NCI-H1092 treated with DMSO at 0.1 percent for 48 hours (cell line): Measurements from ENCODE around the gene ZNF519.
"Not testable (repeated sequence)": the region's sequence is repeated elsewhere in the genome, so short reads cannot be mapped to it uniquely, and the experiment has no call there.

Experiments used
- DNase-seq: peaks from one replicate; lab custom pipeline; 2025; lab: John Stamatoyannopoulos, UW

The ZNF519 gene

DNA sequence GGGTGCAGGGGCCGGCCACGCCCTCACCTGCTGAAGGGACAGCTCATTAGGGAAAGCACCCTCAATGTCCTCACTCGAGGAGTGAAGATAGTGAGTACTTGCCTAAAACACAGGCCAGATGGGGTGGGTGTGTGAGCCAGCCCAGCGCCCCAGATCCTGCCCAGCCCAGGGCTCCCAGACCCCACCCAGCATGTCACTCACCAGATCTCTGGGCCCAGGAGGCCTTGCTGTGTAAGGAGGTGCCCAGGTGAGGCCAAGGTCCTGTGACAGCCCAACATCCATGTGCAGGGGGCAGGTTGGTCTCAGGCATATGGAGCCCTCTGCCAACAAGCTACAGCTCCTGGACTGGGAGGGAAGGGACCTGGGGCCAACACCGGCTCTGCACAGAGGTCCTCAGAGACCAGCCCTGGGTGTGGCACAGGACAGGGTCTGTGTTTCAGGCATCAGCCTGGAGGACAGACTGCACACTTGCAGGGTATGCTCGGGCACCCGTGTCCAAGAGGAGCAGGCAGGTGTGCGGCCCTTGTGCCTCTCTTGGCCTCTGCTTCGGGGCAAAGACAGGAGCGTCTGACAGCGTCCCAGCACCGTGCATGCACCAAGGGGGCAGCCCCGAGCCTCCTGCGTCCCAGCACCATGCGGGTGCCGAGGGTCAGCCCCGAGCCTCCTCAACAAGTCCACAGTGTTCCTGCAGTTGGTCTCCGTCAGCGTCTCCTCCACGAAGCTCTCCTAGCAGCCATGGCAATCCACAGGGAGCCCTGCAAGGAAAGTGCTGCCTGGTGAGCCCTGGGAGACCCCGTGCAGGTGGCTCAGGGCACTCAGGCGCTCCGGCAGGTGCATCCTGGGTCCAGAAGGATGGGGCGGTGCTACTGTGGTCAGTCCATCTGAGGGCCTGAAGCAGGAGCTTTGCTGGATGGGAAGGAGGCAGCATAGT, 16.0 kb upstream of the ZNF519 start:
- not testable (repeated sequence) for DNase-seq

DNA sequence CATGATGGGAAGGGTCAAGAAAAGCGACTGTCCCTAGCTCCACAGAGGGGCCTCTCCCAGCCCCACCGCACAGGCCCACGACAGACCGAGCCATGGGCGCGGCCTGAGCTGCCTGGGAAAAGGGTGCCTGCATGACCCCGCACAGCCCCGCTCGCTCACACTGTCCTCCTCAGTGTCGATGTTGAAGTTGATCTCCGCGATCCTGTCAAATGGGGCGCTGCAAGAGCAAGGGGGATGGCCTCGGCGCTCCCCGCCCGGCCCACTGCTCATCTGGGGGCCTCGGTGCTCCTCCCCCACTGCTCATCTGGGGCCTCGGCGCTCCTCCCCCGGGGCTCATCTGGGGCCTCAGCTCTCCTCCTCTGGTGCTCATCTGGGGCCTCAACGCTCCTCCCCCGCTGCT, 14.5 kb upstream of the ZNF519 start:
- DNase-seq, result not testable (repeated sequence)

DNA sequence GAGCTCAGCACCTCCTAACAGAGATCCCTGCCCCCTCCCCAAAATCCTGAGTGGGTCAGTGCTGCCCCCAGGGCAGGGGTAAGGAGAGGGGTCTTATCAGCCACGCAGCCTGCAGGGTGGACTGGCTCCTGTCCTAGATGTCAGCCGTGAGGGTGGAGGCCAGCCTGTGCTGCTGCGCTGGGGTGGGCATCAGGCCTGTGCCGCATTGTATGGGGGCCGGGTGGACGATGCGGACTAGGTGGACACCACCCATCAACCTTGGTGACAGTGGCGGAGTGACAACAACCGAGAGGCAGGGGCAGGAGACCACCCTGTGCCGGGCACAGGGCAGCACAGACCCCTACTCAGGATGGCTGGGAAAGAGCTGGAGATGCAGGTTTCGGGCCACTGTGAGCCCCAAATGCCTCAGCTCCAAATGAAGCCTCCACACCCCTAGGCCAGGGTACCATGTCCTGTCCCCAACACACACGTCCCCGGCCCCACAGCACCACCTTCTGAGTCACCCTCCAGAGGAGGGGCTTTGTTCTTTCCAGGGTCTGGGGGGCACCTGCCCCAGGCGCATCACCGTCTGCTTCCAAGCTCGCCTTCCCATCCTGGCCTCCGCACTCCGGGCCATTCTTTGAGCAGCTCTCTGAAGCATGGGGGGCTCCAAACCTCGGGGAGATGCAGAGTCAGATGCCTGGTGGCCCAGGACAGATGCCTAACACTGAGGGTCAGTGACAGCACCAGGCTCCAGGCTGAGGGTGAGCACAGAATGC, 13.5 kb upstream of the ZNF519 start:
- not testable (repeated sequence) for DNase-seq

DNA sequence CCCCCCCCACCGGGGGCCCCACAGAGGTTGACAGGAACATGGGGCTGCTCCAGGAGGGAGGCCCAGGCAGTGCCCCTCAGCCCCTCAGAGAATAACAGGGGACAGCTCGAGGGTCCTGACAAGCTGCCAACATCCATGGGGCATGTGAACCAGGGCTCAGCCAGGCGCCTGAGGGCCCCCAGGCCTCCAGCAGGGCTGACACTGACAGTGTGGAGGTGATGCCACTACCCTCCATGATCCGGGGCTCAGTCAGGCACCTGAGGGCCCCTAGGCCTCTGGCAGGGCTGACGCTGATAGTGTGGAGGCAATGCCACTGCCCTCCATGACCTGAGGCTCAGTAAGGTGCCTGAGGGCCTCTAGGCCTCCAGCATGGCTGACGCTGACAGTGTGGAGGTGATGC, 12.8 kb upstream of the ZNF519 start:
- DNase-seq, result not testable (repeated sequence)

DNA sequence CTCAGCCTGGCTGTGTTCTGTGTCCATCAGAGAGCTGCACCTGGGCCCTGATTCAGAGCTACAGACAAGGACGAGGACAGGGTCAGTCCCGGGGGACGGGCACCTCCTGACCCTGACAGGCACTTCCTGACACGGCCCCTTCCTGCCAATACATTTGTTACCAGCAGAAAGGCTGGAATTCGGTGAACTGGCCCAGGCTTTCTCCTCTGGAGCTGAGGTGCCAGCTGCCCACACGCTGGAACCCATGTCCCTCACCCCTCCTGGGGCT, 12.3 kb upstream of the ZNF519 start:
- DNase-seq, result no peak

DNA sequence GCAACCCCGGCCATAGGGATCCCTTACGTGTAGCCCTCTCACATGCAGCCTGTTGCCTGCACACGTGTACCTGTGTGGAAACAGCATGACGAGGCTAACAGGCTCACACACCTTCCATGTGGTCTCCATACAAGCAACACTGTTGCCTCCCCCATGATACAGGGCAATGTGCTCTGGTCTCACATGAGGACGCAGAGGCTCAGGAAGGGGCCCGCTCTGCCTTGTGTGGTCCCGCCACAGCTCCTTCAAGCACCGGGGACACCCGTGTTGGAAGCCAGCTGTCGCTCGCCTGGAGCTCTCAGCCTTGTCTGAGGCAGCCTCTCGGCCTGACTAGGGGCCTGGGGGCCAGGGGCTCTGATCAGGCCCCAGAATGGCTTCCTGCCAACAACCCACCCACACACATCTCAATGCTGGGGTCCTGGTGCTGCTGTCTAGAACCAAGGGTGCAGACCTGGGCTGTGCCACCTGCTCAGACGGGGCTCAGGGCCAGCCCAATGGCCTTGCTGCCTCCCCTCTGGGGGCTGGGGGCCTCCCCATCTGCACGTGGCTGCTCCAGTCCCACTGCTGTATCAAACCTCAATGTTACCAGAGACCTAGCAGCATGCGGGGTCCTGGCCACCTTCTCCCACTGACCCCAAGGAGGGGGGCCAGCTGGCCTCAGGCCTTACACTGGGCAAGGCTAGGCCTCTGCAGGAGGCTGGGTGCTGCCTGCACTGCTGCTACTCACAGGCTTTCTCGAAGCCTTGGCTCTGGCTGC, 11.8 kb upstream of the ZNF519 start:
- DNase-seq, result not testable (repeated sequence)

DNA sequence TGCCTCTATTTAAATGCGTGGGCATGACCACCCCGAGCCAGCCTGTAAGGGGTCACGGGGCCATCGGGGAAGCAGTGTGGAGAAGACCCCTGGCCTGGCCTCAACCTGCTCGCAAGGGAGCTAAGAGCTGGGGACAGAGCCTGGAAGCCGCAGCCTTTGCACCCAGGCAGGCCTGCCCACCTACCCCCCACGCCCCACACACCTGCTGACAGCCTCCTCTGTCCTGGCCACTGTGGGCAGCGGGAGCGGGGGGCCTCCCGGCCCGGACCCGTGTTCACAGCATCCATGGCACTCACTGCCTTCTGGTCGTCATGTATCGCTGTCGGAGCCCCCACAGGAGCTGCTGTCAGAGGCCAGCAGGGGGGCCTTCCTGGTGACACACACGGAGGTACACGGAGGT, 11.2 kb upstream of the ZNF519 start:
- DNase-seq, result not testable (repeated sequence)

DNA sequence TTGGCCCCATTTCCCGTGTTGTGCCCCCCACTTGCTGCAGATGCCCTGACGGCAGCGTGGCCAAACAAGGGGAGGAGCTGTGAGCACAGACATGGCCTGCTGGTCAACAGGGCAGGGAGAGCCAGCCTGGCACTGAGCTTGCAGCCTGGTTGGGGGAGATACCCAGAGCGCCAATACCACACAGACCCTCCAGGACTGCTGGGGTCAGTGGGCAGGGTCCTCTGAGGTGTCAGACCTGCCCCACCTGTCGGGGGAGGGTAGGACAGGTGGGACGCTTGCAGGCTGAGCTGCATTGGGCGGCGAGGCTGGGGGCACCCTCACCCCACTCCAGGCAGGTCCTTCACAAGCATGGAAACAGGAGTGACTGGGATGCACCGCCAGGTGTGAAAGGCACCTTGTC, 9.9 kb upstream of the ZNF519 start:
- not testable (repeated sequence) for DNase-seq

DNA sequence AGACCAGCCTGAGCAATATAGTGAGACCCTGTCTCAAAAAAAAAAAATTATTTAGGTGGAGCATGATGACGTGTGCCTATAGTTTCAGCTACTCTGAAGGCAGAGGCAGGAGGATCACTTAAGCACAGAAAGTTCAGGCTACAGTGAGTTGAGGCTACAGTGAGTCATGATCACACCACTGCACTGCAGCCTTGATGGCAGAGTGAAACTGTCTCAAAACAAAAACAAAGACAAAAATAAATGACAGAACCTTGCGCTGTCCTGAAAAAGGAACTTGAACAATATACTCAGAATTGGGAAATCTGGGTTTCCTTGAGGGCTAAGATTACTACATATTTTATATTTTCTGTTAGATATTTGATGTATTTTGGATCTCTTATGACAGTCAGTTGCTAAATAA, 7.3 kb upstream of the ZNF519 start:
- not testable (repeated sequence) for DNase-seq

DNA sequence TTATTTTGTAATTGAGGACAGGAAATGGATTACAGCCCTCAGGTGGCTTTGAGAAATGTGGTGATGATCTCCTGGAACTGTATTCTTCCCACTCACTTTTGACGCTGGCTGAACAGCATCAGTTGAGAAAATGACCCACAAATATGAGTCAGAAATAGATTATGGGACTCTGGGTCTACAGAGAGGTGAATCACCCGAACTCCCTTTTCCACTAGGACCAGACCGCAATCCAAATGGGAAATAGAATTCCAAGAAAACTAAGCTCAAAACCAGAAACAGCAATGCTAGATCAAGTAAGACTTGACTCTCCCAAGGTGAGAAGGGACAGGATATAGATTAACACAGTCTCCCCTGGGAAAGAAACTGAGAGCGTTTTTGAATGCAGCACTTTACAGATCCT, 5.7 kb upstream of the ZNF519 start:
- not testable (repeated sequence) for DNase-seq

DNA sequence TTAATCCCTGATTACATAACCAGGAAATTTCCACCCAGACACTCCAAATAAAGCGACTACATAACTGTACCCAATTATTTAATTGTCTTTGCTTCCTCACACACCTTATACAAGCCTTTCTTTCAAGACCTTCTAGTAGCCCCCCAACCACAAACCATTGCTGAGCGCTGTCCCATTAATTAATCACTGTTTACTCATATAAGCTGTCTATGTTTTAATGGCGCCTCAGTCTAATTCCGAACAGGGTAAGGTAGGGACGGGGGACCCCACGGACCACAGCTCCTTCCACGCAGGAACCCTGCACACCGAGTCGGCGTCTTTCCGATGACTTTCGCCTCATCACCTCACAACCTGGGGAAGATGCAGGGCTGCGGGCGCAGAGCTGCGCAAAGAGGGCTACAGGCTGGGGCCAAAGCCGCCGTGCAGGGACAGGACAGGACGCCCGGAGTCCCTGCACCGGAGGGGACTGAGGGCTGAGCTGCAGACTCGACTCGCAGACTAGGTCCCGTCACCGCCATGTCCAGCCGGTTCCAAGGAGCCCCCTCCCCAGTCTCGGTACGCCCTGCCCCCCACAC, 452 bp downstream of the ZNF519 start:
- DNase-seq, result not testable (repeated sequence)

DNA sequence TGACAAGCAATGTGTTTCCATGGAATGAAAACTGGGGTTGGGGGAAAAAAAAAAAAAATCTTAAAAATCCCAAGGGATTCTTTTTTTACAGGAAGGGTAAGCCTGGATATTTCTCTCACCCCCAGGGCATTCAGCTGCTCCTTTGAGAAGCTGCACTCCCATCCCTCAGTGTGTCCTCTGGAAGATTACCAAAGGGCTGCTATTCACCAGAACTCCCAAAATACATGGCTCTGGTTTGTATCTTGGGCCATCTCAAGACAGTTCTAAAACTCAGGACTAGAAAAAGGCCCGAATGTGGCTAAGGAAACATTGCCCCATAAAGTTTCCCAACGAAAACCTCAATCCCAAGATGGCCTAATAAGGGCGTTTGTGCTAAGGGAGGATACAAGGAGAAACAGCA, 1.4 kb downstream of the ZNF519 start:
- DNase-seq, result not testable (repeated sequence)

DNA sequence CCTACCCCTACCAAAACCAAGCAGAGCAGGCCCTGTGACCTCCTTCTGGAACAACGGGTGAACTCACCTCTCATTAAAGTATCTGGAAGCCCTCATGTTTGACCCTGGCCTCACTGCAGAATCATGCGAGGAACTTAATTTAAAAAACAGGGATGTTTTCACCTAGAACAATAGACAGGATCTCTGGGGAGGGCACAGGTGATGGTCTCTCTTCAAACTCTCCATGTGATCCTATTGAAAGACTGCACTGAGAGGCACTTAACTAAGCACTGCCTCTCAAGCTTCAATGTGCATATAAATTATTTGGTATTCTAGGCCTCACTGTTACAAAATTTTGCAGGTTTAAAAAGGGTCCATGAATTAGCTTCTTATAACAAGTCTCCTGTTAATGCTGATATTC, 7.5 kb downstream of the ZNF519 start:
- DNase-seq, result no peak

DNA sequence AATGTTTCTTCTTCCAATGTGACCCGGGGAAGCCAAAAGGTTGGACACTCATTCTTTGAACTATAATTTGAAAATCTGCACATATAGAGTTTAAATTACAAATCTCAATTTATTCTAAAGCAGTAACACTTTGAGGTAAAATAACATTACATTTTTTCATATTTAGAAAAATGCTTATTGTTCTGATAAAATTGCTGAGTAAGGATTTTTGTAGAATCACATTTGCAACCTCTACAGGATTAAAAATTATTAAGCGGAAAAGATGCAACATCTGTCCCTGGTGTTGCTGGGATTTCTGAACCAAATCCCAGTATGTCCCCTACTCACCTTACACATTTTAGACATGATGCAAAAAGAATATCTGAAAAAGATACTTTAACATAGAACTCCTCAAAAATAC, 10.1 kb downstream of the ZNF519 start:
- no peak for DNase-seq

DNA sequence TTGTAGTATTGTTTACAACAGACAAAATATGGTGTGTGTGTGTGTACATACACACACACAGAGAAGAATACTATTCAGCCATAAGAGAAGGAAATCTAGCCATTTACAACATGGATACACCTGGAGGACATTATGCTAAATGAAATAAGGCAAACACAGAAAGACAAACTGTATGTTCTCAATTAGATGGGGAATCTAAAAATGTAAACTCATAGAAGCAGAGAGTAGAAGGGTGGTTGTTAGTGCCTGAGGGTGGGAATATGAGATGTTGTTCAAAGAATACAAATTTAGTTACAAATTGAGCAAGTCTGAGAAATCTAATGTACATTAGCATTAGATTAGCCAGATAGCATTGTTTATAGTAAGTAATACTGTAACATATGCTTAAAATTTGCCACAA, 11.3 kb downstream of the ZNF519 start:
- DNase-seq, result no peak

DNA sequence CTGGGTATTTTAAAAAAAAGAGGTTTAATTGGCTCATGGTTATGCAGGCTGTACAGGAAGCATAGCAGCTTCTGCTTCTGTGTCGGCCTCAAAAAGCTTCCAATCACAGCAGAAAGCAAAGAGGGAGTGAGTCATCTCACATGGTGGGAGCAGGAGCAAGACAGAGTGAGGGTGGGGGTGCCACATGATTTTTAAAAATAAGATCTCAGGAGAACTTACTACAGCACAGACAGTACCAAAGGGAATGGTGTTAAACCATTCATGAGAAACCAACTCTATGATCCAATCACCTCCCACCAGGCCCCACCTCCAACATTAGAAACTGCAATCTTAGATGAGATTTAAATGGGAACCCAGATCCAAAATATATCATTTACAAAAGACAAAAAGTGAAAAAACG, 14.6 kb downstream of the ZNF519 start:
- no peak for DNase-seq

DNA sequence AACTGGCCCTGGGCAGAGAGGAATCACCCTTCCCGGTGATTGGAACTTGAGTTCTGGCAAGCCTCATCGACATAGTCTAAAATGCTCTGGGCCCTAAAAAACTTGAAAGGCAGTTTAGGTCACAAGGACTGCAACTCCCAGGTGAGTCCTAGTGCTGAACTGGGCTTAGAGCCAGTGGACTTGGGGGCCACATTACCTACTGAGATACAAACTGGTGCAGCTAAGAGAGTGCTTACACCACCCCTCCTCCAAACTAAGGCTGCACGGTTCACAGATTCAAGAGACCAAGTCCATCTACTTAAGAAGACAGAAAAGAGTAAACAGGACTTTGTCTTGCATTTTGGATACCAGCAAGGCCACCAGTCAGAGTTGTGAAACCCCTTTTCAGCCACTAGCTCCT, 25.3 kb downstream of the ZNF519 start:
- no peak for DNase-seq

DNA sequence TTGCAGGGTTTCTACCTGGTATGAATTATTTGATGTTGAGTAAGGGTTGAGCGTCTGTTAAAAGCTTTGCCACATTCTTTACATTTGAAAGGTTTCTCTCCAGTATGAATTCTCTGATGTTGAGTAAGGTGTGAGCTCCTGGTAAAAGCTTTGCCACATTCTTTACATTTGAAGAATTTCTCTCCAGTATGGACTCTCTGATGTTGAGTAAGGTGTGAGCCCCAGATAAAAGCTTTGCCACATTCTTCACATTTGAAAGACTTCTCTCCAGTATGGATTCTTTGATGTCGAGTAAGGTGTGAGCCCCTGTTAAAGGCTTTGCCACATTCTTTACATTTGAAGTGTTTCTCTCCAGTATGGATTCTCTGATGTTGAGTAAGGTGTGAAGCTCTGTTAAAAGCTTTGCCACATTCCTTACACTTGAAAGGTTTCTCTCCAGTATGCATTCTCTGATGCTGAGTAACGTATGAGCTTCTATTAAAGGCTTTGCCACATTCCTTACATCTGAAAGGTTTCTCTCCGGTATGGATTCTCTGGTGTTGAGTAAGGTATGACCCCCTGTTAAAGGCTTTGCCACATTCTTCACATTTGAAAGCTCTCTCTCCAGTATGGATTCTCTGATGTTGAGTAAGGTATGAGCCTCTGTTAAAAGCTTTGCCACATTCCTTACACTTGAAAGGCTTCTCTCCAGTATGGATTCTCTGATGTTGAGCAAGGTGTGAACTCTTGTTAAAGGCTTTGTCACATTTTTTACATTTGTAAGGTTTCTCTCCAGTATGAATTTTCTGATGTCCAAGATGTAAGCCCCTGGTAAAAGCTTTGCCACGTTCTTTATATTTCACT, 27.1 kb downstream of the ZNF519 start:
- no peak for DNase-seq

DNA sequence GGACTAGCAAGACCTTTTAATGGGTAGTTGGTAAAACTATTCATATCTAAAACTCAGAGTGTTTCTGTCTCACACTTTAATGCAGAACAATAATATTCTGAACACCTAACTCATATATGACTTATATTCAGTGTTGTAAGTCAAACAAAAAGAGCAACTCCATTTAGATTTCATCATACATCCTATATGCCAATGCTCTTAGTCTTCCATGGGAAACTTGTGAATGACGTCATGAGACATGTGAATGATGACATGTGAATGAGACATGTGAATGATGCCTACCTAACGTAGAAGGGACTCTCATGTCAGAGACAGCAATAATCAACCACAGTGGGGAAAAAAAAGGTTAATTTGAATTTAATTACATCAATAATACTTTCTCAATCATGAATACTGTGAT, 28.0 kb downstream of the ZNF519 start:
- no peak for DNase-seq

DNA sequence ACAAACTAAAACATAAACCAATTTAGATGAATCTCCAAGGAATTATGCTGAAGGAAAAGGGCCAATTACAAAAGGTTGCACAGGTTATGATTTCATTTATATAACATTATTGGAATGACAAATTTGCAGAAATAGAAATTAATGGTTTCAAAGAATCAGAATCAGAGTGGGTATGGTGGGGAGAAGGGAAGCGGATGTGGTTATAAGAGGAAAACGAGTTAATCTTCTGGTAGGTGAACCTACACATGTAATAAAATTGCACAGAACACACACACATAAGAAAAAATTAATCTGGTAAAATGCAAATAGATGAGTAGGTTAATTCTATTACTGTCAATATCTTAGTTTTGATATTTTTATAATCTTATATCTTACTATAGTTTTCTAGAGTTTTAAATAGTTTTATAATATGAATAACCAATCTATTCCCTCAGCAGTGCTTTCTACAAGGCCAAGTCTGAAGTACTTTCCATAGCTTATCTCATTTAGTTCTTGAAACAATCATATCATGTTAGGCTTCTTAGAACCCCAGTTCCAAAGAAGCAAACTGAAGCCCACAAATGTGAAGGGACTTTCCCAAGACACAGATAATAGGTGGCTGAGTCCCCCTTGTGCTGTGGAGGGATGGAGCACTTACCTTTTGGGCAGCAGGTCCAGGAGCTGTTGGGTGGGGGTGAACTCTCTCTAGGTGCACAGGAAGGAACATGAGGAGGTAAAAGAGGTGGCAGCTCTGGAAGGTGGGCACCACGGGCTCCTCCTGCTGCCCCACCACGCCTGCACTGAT, 31.5 kb downstream of the ZNF519 start:
- DNase-seq, result no peak

DNA sequence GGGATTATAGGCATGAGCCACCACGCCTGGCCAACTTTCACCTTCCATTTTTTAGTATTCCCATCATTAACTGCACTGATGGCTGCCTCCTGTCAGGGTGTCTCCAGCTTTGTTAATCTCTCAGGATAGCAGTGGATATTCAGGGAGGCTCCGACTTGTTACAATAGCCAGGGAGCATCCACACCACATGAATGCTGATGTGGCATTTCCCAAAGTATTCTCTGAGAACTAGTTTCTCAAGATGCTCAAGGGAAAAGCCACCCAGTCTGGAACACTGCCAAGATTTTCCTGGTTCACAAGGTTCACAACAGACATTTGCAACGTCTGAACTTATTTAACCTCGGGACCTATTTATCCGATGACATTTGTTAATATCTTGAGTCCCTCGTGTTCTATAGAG, 33.8 kb downstream of the ZNF519 start:
- no peak for DNase-seq
